GDM1 (cell line): ENCODE measurements around the gene EIF2B5.
A peak's percentile ranks its signal among the peaks of the same experiment; 100 is the strongest.
"Not testable (repeated sequence)": the region's sequence is repeated elsewhere in the genome, so short reads cannot be mapped to it uniquely, and the experiment has no call there.

Experiments used
- DNase-seq: peaks from one replicate; lab custom pipeline; 2025; lab: John Stamatoyannopoulos, UW

Gene EIF2B5

DNA sequence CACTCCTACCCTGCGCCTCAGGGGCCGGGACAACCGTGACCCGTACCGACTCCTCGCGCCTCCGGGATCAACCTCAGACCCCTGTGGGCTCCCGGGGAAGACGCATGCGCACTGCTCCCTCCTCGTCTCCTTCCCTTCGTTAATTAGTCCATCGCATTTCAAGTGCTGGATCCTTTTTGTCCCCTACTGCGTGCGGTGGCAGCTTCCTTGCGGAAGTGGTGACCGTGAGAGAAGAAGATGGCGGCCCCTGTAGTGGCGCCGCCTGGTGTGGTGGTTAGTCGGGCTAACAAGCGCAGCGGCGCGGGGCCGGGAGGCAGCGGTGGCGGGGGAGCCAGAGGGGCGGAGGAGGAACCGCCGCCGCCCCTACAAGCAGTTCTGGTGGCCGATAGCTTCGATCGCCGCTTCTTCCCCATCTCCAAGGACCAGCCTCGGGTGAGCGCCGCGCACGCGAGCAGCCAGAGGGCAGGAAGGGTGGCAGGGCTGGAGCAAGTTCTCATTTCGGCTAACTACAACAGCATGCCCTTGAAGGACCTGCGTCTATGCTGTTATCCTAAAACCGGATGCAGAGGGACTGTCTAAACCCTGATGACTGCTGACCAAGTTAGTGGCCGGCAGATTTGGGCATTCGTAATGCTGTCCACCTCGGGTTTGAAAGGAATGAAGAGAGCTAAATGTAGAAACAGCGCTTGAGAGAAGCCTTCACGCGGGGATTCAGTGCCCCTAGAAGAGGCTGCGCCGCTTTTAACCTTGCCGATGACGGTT, at the start of gene EIF2B5:
EIF2B5 (plus strand) TSS at position 210 of the 762 bp plus-strand sequence; CDS start at position 238, 28 bp downstream.
- DNase-seq: peak; percentile 87

GRCh38 chr3:184085389-184085852, 49.7 kb upstream of the EIF2B5 start:
- DNase-seq: no peak

DNA sequence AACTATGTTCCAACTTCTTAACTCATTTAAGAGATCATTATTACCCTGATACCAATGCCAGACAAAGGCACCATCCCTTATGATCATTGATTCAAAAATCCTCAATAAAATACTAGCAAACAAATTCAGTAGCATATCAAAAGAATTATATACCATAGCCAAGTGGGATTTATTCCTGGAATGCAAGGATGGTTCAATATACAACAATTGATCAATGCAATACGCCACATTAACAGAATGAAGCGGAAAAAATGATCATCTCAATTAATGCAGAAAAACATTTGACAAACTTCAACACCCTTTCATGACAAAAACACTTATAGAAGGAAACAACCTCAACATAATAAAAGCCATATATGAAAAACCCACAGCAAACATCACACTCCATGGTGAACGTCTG, 43.0 kb upstream of the EIF2B5 start:
- DNase-seq: no peak

DNA sequence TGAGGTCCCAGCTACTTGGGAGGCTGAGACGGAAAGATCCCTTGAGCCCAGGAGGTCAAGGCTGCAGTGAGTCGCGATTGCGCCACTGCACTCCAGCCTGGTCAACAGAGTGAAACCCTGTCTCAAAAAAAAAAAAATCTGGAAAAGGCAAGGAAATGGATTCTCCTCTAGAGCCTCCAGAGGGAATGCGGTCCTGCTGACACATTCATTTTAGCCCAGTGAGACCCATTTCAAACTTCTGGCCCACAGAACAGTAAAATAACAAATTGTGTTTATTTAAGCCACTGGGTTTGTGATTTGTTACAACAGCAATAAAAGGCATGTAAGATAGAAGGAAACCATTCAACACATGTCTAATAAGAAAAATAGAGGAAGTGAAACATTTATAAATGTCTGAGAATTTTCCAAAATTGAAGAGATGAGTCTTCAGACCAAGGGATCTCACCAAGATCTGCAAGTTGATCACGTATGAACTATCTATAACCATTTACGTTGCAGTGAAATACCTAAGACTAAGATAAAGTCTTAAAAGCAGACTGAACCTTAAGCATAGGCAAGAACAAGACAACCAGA, 38.3 kb upstream of the EIF2B5 start, which contains the start of gene HTR3E:
HTR3E (plus strand) TSS at position 254 of the 573 bp plus-strand sequence. CDS start 466 bp downstream, outside the sequence.
- no peak for DNase-seq

GRCh38 chr3:184097556-184097955, 37.6 kb upstream of the EIF2B5 start:
- no peak for DNase-seq

- DNase-seq: no peak
Observed at GRCh38 chr3:184099806-184100686, 35.1 kb upstream of the EIF2B5 start.

DNA sequence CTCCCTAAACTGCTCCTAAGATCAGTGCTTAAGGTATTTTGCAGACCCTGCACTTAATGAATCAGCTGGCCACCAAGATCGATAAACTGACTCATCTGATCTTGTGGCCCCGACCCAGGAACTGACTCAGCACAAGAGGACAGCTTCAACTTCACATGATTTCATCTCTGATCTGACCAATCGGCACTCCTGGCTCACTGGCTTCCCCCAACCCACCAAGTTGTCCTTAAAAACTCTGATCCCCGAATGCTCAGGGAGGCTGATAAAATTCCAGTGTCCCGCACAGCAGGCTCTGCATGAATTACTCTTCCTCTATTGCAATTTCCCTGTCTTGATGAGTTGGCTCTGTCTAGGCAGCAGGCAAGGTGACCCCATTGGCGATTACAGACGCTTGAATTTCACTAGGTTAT, 24.8 kb upstream of the EIF2B5 start:
- no peak for DNase-seq

- no peak for DNase-seq
Observed at GRCh38 chr3:184116017-184116416, 19.1 kb upstream of the EIF2B5 start.

GRCh38 chr3:184117636-184118035, 17.5 kb upstream of the EIF2B5 start:
- no peak for DNase-seq

DNA sequence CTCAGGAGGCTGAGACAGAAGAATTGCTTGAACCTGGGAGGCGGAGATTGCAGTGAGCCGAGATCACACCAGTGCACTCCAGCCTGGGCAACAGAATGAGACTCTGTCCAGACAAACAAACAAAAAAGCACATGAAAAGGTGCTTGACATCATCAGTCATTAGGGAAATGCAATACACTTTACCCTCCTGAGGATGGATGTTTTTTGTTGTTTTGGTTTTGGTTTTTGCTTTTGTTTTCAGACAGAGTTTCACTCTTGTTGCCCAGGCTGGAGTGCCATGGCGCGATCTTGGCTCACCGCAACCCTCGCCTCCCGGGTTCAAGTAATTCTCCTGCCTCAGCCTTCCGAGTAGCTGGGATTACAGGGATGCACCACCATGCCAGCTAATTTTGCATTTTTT, 14.1 kb upstream of the EIF2B5 start:
- DNase-seq: not testable (repeated sequence)

DNA sequence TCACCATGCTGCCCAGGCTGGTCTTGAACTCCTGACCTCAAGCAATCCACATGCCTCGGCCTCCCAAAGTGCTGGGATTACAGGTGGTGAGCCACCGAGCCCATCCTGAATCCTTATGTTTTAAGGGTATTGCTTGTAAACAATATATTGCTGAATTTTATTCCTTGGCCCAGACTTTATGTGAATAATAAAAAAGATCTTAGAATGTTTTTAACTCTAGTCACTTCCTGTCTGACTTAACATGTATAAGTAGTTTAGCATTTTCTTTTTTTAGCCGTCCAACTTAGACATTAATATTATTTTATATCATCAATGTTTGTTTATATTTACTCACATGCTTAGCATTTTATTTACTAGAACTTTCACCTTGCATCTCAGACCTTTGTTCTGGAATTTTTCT, 9.2 kb upstream of the EIF2B5 start:
- no peak for DNase-seq

GRCh38 chr3:184129012-184129411, 6.1 kb upstream of the EIF2B5 start:
- DNase-seq: no peak

DNA sequence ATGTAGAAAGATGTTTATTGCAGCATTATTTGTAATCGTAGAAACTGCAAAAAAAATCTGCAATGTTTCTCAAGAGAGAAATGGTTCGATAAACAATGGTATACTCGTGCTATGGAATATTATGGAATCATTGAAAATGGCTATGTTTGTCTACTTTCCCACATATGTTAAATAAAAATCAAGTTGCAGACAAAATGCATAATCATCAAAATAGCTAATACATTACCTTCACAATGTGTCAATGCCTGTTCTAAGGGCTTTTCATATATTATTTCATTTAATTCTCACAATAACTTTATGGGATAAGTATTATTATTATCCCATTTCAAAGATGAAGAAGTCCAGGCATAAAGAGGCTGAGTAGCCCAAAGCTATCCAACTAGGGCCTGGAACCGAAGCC, 2.2 kb upstream of the EIF2B5 start:
- no peak for DNase-seq

DNA sequence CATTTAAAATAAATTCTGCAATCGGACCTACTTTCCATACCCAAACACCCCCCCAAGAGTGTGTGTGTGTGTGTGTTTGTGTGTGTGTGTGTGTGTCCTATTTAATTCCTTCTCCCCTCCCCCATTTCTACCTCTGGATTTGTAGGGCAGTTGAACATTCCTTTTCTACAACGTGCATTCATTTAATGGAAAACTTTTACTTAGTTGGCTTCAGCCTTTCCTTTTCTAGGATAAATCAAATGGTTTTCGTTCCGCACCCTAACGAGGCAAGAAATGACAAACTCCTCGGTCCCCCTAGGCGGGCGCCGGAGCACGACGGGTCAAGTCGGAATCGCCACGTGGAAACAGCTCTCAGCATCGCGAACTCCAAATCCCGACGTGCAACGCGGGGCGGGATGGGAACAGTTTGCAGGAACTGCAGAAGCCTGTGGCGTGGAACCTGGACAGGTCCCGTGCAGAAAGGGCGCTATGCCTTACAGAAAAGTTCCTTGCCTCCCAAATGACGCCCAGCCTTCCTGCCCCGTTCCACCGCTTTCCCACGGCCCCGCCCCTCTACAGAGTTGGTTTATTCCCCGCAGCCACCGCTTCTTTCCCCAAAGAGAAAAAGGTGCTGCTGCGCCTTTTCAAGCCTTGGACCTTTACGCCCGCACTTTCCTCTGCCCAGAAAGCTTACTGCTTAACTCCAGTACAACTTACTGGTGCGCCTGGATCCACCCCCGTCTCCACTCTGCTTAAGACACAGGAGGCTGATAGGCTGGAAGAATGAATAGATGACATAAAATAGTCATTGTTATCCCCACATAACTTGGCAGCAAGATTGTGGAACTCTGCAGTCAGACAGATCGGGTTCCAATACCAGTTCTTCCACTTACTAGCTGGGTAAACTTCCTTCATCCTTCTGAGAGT, 1.1 kb upstream of the EIF2B5 start:
- peak; percentile 76 for DNase-seq

DNA sequence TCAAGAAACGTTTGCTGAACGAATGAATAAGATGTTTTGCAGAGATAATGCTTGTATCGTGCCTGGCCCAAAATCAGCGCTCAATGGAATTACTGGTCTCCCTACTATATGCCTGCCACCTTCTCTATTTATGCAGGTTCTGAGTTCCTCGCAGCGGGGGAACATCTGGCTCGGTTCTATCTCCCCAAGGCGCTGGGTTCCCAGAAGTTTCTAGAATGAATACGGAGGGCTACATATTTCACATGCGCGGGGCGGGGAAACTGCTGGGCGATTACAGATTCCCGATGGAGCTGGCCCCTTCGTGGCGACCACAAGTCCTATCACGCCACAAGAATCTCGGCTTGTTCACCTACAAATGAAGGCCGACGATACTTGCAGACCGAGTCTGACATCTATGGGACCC, 411 bp upstream of the EIF2B5 start:
- no peak for DNase-seq

GRCh38 chr3:184135911-184136260, 728 bp downstream of the EIF2B5 start:
- no peak for DNase-seq

- no peak for DNase-seq
Observed at GRCh38 chr3:184140436-184140835, 5.3 kb downstream of the EIF2B5 start.

DNA sequence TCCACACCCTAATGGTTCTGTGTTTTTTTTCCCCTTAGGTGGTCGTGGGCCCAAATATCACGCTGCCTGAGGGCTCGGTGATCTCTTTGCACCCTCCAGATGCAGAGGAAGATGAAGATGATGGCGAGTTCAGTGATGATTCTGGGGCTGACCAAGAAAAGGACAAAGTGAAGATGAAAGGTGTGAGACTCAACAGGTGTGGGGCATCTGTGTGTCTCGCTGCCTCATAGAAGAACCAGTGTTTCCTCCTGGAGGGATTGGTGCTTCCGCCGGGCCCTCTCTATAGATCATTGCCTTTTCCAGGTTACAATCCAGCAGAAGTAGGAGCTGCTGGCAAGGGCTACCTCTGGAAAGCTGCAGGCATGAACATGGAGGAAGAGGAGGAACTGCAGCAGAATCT, 7.0 kb downstream of the EIF2B5 start:
- no peak for DNase-seq

DNA sequence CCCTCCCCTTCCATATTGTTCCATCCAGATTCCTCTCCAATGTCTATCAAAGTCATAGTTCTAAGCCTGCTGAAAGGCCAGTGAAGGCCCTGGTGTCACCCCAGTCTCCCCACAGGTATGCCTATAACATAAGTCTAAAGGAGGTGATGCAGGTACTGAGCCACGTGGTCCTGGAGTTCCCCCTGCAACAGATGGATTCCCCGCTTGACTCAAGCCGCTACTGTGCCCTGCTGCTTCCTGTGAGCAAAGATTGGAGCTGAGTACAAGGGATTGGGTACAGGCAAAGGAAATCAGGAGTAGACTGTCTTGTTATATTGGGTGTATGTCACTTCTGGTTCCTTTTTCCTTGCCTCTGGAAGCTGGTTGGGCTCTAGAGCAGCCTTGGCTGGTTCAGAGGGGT, 8.2 kb downstream of the EIF2B5 start:
- DNase-seq: no peak

DNA sequence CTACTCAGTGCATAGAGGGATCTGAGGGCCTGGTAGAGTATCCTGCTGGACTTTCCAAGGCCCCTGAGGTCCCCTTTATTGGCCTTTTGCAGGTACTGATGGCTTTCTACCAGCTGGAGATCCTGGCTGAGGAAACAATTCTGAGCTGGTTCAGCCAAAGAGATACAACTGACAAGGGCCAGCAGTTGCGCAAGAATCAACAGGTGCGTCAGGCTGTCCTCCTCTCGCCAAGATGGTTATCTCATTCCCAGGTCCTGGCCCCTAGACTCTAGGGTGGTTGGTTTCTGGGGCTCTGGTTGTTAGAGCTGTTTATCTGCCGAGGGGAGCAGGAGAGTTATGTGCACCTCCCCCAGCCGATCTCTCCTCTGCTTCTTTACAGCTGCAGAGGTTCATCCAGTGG, 9.3 kb downstream of the EIF2B5 start:
- no peak for DNase-seq

DNA sequence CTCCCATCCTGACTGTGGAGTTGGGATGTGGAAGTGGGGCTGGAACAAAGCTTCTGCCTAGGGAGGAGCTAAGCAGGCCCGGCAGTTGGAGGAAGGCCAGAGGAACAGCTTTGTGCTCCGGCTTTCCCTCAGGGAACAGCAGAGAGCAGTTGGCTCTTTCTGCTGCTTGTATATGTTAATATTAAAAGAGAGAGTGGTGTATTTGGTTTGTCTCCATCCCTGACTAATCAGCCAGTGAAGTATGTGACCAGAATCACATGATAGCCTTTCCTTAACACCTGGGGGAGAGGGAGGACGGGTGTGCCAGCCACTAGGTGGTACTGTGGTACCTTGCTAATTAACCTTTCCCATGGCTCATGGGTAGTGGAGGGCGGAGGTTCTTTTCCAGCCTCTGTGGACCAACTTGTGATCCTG, 10.0 kb downstream of the EIF2B5 start:
- DNase-seq: no peak
